NCI-H146 treated with DMSO at 0.1 percent for 48 hours (cell line): ENCODE data around the gene SLC2A9.

ENCODE experiments used
- DNase-seq: peaks from one replicate; lab custom pipeline; 2025; ENCODE audit not compliant: unreplicated experiment; lab: John Stamatoyannopoulos, UW

SLC2A9 gene

GRCh38 chr4:9898596-9899305 is 122.5 kb downstream of the SLC2A9 start:
- no peak for DNase-seq

- DNase-seq = no peak
Observed at GRCh38 chr4:9895333-9895705, 126.0 kb downstream of the SLC2A9 start.

- no peak for DNase-seq
Observed at GRCh38 chr4:9894644-9895332, 126.5 kb downstream of the SLC2A9 start.

- DNase-seq = no peak
Observed at GRCh38 chr4:9893329-9894108, 127.8 kb downstream of the SLC2A9 start.

GRCh38 chr4:9891740-9892139 is 129.6 kb downstream of the SLC2A9 start:
- no peak for DNase-seq

- DNase-seq = no peak
Observed at GRCh38 chr4:9891056-9891455, 130.2 kb downstream of the SLC2A9 start.

- DNase-seq = no peak
Observed at GRCh38 chr4:9889306-9889705, 132.0 kb downstream of the SLC2A9 start.

GRCh38 chr4:9885958-9886357 is 135.3 kb downstream of the SLC2A9 start:
- DNase-seq = no peak

- no peak for DNase-seq
Observed at GRCh38 chr4:9880406-9881197, 140.7 kb downstream of the SLC2A9 start.

- no peak for DNase-seq
Observed at GRCh38 chr4:9877123-9877522, 144.2 kb downstream of the SLC2A9 start.

- DNase-seq = no peak
Observed at GRCh38 chr4:9875516-9875915, 145.8 kb downstream of the SLC2A9 start.

GRCh38 chr4:9874385-9874784 is 146.9 kb downstream of the SLC2A9 start:
- DNase-seq = no peak

GRCh38 chr4:9870165-9870790 is 151.0 kb downstream of the SLC2A9 start:
- no peak for DNase-seq

- peak; percentile 82 for DNase-seq
Observed at GRCh38 chr4:9867751-9868425, 153.4 kb downstream of the SLC2A9 start.

- no peak for DNase-seq
Observed at GRCh38 chr4:9866931-9867330, 154.4 kb downstream of the SLC2A9 start.

GRCh38 chr4:9861561-9861960 is 159.7 kb downstream of the SLC2A9 start:
- no peak for DNase-seq

GRCh38 chr4:9859810-9860209 is 161.5 kb downstream of the SLC2A9 start:
- DNase-seq = no peak

GRCh38 chr4:9849538-9849920 is 171.8 kb downstream of the SLC2A9 start:
- DNase-seq = no peak

GRCh38 chr4:9847968-9848748 is 173.1 kb downstream of the SLC2A9 start:
- no peak for DNase-seq
